ENCODE results near the gene OSM. TPM values are rescaled to one million over a fixed set of nuclear protein-coding genes. Genes with fewer than 3 reads are reported as not detected.

Gene OSM
- total RNA-seq, 1 experiment from 2014 or later, result not detected

DNA sequence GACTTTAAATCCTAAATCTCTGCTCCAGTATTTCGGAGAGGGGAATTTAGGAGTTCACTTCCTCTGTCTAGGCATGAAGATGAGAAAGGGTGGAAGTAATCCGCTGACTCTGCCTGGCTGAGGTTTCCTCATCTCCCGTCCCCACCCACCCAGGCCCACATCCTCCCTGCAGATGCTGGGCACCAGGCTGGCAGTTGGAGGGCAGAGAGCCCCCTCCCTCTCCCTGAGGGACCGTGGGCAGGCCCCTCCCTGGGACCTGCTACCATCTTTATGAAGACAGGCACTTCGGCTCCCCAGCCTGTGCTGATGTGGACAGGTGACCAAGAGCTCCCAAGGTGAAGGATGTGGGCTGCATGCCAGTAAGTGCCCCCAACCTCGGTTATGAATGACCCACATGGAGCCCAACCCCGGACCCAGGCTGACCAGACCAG, 16.0 kb upstream of the OSM start:
- H4K20me1 ChIP-seq (ENCODE audit: low read length), result no peaks in the 10 kb centered on the region
- ChIA-PET CTCF (no interaction called here), POLR2A (ENCODE audit: unreplicated experiment) (no interaction called here)
- no peaks in the 10 kb centered on the region for H3F3A ChIP-seq (ENCODE audit: low read length, unreplicated experiment)
- no peaks in the 10 kb centered on the region for H3K9me3 ChIP-seq (ENCODE audit: low read length)
- H2AFZ ChIP-seq (ENCODE audit: low read length), result no peak overlapping the region
- TF ChIP-seq, protein P1, sequence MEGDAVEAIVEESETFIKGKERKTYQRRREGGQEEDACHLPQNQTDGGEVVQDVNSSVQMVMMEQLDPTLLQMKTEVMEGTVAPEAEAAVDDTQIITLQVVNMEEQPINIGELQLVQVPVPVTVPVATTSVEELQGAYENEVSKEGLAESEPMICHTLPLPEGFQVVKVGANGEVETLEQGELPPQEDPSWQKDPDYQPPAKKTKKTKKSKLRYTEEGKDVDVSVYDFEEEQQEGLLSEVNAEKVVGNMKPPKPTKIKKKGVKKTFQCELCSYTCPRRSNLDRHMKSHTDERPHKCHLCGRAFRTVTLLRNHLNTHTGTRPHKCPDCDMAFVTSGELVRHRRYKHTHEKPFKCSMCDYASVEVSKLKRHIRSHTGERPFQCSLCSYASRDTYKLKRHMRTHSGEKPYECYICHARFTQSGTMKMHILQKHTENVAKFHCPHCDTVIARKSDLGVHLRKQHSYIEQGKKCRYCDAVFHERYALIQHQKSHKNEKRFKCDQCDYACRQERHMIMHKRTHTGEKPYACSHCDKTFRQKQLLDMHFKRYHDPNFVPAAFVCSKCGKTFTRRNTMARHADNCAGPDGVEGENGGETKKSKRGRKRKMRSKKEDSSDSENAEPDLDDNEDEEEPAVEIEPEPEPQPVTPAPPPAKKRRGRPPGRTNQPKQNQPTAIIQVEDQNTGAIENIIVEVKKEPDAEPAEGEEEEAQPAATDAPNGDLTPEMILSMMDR (conservative IDR thresholded peaks at IDR 0.05; ENCODE audit: low read depth, low read length), result no peak
- no peak for TF ChIP-seq EZH2phosphoT487 (IDR thresholded peaks at IDR 0.05; ENCODE audit: borderline replicate concordance, low read length)
- TF ChIP-seq EZH2 (IDR thresholded peaks at IDR 0.05; ENCODE audit: low read length, unreplicated experiment), result no peak
- H3K27ac ChIP-seq (ENCODE audit: low read length), result no peak overlapping the region
- no peaks in the 10 kb centered on the region for H3K79me2 ChIP-seq (ENCODE audit: low read length)
- H3K27me3 ChIP-seq (ENCODE audit: low read length), result no peaks in the 10 kb centered on the region
- DNase-seq (no peak), ATAC-seq (no peak)
- BruUV-seq (replicated peaks), result no TSS peak
- intact Hi-C loops (cut with micrococcal nuclease), result no loop called here
- peaks cover 5% of the 10 kb centered on the region; the same call in 1 of the 2 replicates for H3K4me1 ChIP-seq (ENCODE audit: insufficient read depth, low read length)
- no peak overlapping the region for H3K4me2 ChIP-seq (ENCODE audit: low read length)
- no peaks in the 10 kb centered on the region for H3K36me3 ChIP-seq (ENCODE audit: low read depth, low read length)
- H3K9ac ChIP-seq (ENCODE audit: low read length), result no peak overlapping the region
- no peaks in the 10 kb centered on the region for H3K9me2 ChIP-seq (replicated peaks; ENCODE audit: low read length)
- no peak overlapping the region for H3K4me3 ChIP-seq (ENCODE audit: low read length)

DNA sequence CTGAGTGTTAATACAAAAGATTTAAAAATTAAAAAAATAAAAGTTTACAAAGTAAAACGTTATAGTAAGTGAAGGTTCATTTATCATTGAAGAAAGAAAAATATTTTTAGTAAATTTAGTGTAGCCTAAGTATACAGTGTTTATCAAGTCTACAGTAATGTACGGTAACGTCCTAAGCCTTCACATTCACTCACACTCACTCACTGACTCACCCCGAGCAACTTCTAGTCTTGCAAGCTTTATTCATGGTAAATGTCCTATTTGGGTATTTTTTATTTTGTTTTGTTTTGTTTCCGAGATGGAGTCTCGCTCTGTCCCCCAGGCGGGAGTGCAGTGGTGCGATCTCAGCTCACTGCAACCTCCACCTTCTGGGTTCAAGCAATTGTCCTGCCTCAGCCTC, 13.9 kb upstream of the OSM start:
- Histone ChIP-seq H2AFZ (ENCODE audit: low read length) (no peak overlapping the region), H3K4me1 (ENCODE audit: insufficient read depth, low read length) (peaks cover 6% of the 10 kb centered on the region; the same call in 1 of the 2 replicates), H3K4me3 (ENCODE audit: low read length) (no peak overlapping the region), H3K36me3 (ENCODE audit: low read depth, low read length) (no peaks in the 10 kb centered on the region), H3F3A (ENCODE audit: low read length, unreplicated experiment) (no peaks in the 10 kb centered on the region), H3K4me2 (ENCODE audit: low read length) (no peak overlapping the region), H3K9ac (ENCODE audit: low read length) (no peak overlapping the region), H3K27me3 (ENCODE audit: low read length) (no peaks in the 10 kb centered on the region), H4K20me1 (ENCODE audit: low read length) (no peaks in the 10 kb centered on the region), H3K9me2 (replicated peaks; ENCODE audit: low read length) (no peaks in the 10 kb centered on the region), H3K9me3 (ENCODE audit: low read length) (no peaks in the 10 kb centered on the region), H3K27ac (ENCODE audit: low read length) (no peak overlapping the region), H3K79me2 (ENCODE audit: low read length) (no peaks in the 10 kb centered on the region)
- TF ChIP-seq EZH2phosphoT487 (IDR thresholded peaks at IDR 0.05; ENCODE audit: borderline replicate concordance, low read length), result no peak
- no TSS peak for BruUV-seq (replicated peaks)
- CTCF ChIA-PET, result no interaction called here
- intact Hi-C loops (cut with micrococcal nuclease), result no loop called here
- POLR2A ChIA-PET (ENCODE audit: unreplicated experiment), result no interaction called here
- ATAC-seq, result no peak
- DNase-seq, result no peak

DNA sequence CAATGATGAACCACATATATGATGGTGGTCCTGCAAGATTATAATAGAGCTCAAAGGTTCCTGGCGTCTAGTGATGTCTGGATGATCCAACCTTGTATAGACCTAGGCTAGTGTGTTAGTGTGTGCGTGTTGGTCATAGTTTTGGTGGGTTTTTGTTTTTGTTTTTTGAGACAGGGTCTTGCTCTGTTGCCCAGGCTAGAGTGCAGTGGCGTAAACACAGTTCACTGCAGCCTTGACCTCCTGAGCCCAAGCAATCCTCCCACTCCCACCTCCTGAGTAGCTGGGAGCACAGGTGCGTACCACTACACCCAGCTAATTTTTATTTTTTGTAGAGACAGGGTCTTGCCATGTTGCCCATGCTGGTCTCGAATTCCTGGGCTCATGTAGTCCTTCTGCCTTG, 13.3 kb upstream of the OSM start:
- Histone ChIP-seq H3K4me1 (ENCODE audit: insufficient read depth, low read length) (peaks cover 6% of the 10 kb centered on the region; the same call in 1 of the 2 replicates), H3K27me3 (ENCODE audit: low read length) (no peaks in the 10 kb centered on the region), H3K9me2 (replicated peaks; ENCODE audit: low read length) (no peaks in the 10 kb centered on the region), H3F3A (ENCODE audit: low read length, unreplicated experiment) (no peaks in the 10 kb centered on the region), H3K9me3 (ENCODE audit: low read length) (no peaks in the 10 kb centered on the region), H3K9ac (ENCODE audit: low read length) (no peak overlapping the region), H4K20me1 (ENCODE audit: low read length) (no peaks in the 10 kb centered on the region), H3K36me3 (ENCODE audit: low read depth, low read length) (no peaks in the 10 kb centered on the region), H3K79me2 (ENCODE audit: low read length) (no peaks in the 10 kb centered on the region), H3K27ac (ENCODE audit: low read length) (no peak overlapping the region), H3K4me2 (ENCODE audit: low read length) (no peak overlapping the region), H3K4me3 (ENCODE audit: low read length) (no peak overlapping the region), H2AFZ (ENCODE audit: low read length) (no peak overlapping the region)
- intact Hi-C loops (cut with micrococcal nuclease), result no loop called here
- DNase-seq, result no peak
- ChIA-PET CTCF (no interaction called here), POLR2A (ENCODE audit: unreplicated experiment) (no interaction called here)
- TF ChIP-seq EZH2 (IDR thresholded peaks at IDR 0.05; ENCODE audit: low read length, unreplicated experiment) (no peak), EZH2phosphoT487 (IDR thresholded peaks at IDR 0.05; ENCODE audit: borderline replicate concordance, low read length) (no peak)
- TF ChIP-seq, protein P1 (conservative IDR thresholded peaks at IDR 0.05; ENCODE audit: low read depth, low read length), result no peak
- BruUV-seq (replicated peaks), result no TSS peak
- ATAC-seq, result no peak
